ENCODE measurements around the gene C14orf119. TPM values are rescaled to one million over a fixed set of nuclear protein-coding genes. Genes with fewer than 3 reads are reported as not detected.

C14orf119 gene
- total RNA-seq, 2 experiments from 2014 or later = 42.4 to 44.5 TPM

GRCh38 chr14:23127861-23128260 lies 32.6 kb downstream of the C14orf119 start:
- Histone ChIP-seq H3K36me3 (ENCODE audit: insufficient read depth, low read length) (no peaks in the 10 kb centered on the region), H3K4me1 (ENCODE audit: insufficient read depth, low read length, poor library complexity, severe bottlenecking) (no peaks in the 10 kb centered on the region), H2AFZ (ENCODE audit: low read length) (0 out of 2 replicates have a peak overlapping the region, but pooled peaks have one; percentile 43), H4K20me1 (ENCODE audit: insufficient read depth, low read length) (no peaks in the 10 kb centered on the region), H3K9me2 (ENCODE audit: insufficient read depth, low read length) (no peaks in the 10 kb centered on the region), H3K4me2 (ENCODE audit: low read length) (no peak overlapping the region), H3K4me3 (ENCODE audit: low read depth, low read length, poor library complexity, severe bottlenecking) (no peak overlapping the region), H3K79me2 (ENCODE audit: insufficient read depth, low read depth, low read length) (no peaks in the 10 kb centered on the region), H3K9me3 (ENCODE audit: low read length) (no peaks in the 10 kb centered on the region), H3K27ac (ENCODE audit: low read depth, low read length, poor library complexity, severe bottlenecking) (no peak overlapping the region)
- intact Hi-C loops (cut with micrococcal nuclease; ENCODE audit: unreplicated experiment) = no loop called here
- ChIA-PET POLR2A (no interaction called here), CTCF (ENCODE audit: unreplicated experiment) (no interaction called here)
- no peak for DNase-seq (ENCODE audit: low spot score)
- BruUV-seq (replicated peaks) = no TSS peak
- no peak for TF ChIP-seq EZH2phosphoT487 (IDR thresholded peaks at IDR 0.05; ENCODE audit: borderline replicate concordance, low read depth, low read length)
- TF ChIP-seq, protein P1, sequence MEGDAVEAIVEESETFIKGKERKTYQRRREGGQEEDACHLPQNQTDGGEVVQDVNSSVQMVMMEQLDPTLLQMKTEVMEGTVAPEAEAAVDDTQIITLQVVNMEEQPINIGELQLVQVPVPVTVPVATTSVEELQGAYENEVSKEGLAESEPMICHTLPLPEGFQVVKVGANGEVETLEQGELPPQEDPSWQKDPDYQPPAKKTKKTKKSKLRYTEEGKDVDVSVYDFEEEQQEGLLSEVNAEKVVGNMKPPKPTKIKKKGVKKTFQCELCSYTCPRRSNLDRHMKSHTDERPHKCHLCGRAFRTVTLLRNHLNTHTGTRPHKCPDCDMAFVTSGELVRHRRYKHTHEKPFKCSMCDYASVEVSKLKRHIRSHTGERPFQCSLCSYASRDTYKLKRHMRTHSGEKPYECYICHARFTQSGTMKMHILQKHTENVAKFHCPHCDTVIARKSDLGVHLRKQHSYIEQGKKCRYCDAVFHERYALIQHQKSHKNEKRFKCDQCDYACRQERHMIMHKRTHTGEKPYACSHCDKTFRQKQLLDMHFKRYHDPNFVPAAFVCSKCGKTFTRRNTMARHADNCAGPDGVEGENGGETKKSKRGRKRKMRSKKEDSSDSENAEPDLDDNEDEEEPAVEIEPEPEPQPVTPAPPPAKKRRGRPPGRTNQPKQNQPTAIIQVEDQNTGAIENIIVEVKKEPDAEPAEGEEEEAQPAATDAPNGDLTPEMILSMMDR (conservative IDR thresholded peaks at IDR 0.05; ENCODE audit: low read length) = no peak

DNA sequence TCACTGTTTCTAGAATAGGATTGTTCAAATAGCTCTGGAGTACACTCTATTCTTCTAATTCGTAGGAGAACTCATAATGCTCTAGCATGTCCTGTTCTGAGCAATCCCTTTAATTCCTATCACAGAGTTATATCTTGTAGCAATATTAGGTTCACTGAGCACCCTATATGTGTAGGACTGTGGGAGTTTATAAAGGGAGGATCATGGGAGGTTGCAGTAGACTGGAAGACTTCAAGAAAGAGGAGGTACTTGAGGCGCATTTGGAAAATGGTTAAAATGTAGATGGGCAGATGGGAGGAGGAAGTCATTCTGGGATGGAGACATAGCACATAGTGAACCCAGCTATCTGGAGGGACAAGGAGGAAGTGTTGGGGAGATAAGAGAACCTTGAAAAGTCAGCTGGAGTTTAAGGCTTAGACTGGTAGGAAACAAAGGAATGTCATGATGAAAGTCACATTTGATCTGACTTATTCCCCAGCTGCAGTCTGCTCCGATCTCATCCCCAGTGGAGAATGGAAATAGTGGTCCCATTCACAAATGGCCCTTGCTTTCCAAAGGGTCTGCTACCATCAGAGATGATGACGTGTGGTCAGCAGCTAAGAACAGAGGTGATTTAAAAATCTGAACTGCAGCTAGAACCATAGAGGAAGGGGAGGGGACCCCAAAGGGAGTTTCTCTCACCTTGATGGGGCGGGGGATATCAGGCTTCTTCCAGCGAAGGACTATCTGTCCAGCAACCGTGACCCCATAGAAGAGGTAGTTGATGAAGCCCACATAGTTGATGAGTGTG lies 33.9 kb downstream of the C14orf119 start:
- intact Hi-C loops (cut with micrococcal nuclease; ENCODE audit: unreplicated experiment) = no loop called here
- no TSS peak for BruUV-seq (replicated peaks)

More for the DNA sequence above, 33.9 kb downstream of the C14orf119 start:
- Histone ChIP-seq H3K4me1 (ENCODE audit: insufficient read depth, low read length, poor library complexity, severe bottlenecking) (peaks cover 6% of the 10 kb centered on the region), H3K4me2 (ENCODE audit: low read length) (no peak overlapping the region), H3K36me3 (ENCODE audit: insufficient read depth, low read length) (no peaks in the 10 kb centered on the region), H3K9me2 (ENCODE audit: insufficient read depth, low read length) (no peaks in the 10 kb centered on the region), H3K4me3 (ENCODE audit: low read depth, low read length, poor library complexity, severe bottlenecking) (no peak overlapping the region), H2AFZ (ENCODE audit: low read length) (no peak overlapping the region), H3K9me3 (ENCODE audit: low read length) (no peaks in the 10 kb centered on the region), H4K20me1 (ENCODE audit: insufficient read depth, low read length) (no peaks in the 10 kb centered on the region), H3K27ac (ENCODE audit: low read depth, low read length, poor library complexity, severe bottlenecking) (no peak overlapping the region), H3K79me2 (ENCODE audit: insufficient read depth, low read depth, low read length) (no peaks in the 10 kb centered on the region)
- CTCF ChIA-PET (ENCODE audit: unreplicated experiment) = no interaction called here
- DNase-seq (ENCODE audit: low spot score) = no peak
- TF ChIP-seq, protein P1 (conservative IDR thresholded peaks at IDR 0.05; ENCODE audit: low read length) = no peak
- no peak for TF ChIP-seq EZH2phosphoT487 (IDR thresholded peaks at IDR 0.05; ENCODE audit: borderline replicate concordance, low read depth, low read length)
- POLR2A ChIA-PET = interaction anchor here (0.6 kb wide), 2 partner anchors 36 to 47 kb away, joined by 3 read pairs; no protein-coding TSS in a partner anchor

All from OCI-LY7 (cell line).